Gastroesophageal sphincter (tissue), 3 donors: ENCODE results near the gene PXDN.

Experiments used
- POLR2A ChIP-seq, 2 donors: fragments of 450-650 bp; IDR thresholded peaks; one replicate each; pipeline ENCODE4 v1.6.1; 2017; ENCODE audit warnings: antibody characterized with exemption in 2 of 2, mild to moderate bottlenecking in 2 of 2, moderate library complexity in 1 of 2
- TF ChIP-seq, protein P1 (sequence below), 4 experiments: fragments of 200-600 bp in 2 of 4; fragments of 450-650 bp in 2 of 4; sonication (generic) in 1 of 4; IDR thresholded peaks; one replicate each; pipeline ENCODE4 v1.5.1; 2017 to 2019; ENCODE audit warnings: antibody characterized with exemption in 4 of 4, mild to moderate bottlenecking in 2 of 4, moderate library complexity in 2 of 4

DNA sequence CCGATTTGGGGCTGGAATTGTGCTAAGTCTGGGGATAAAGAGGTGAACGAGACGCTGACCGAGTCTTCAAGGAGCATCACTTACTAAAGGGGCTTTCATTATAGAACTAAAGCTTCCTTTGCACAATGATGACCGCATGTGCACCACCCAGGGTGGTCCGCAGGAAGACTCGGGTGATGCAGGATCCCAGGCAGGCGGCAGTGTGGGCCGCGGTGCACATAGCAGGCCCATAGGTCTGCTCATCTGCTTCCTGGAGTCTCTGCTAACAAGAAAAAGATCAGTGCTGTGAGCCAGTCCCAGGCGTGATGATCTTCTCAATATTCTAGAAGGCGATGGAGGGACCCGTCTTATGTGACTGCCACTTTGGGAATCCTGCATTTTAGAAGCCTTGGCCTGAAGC lies 122.8 kb downstream of the PXDN start:
- TF ChIP-seq, protein P1, sequence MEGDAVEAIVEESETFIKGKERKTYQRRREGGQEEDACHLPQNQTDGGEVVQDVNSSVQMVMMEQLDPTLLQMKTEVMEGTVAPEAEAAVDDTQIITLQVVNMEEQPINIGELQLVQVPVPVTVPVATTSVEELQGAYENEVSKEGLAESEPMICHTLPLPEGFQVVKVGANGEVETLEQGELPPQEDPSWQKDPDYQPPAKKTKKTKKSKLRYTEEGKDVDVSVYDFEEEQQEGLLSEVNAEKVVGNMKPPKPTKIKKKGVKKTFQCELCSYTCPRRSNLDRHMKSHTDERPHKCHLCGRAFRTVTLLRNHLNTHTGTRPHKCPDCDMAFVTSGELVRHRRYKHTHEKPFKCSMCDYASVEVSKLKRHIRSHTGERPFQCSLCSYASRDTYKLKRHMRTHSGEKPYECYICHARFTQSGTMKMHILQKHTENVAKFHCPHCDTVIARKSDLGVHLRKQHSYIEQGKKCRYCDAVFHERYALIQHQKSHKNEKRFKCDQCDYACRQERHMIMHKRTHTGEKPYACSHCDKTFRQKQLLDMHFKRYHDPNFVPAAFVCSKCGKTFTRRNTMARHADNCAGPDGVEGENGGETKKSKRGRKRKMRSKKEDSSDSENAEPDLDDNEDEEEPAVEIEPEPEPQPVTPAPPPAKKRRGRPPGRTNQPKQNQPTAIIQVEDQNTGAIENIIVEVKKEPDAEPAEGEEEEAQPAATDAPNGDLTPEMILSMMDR (IDR thresholded peaks at IDR 0.05) = no peak
- no peak for TF ChIP-seq POLR2A (IDR thresholded peaks at IDR 0.05)
